ENCODE data around the gene TRMT2A.

Gene TRMT2A

DNA sequence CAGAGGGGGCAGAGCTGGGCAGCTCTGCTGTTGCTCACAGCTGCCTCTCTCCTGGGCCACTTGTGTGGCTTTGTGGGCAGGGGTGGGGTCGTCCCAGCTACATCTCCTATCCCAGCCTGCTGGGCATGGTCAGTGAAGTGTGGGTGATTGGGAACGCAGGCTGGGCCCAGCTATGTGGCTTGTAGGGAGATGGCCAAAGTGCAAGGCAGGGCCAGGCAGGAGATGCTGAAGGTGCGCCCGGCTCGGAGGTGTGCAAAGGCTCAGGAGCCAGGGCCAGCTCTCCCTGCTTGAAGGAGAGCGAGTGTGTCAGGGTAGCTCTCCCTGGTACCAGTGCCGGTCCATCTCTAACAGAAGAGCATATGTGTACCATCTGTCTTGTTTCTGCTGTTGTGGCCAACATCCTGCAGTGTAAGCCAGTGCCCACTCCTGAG, 9.5 kb downstream of the TRMT2A start:
- no peaks in the 10 kb centered on the region for H3K27me3 ChIP-seq (ENCODE audit: control insufficient read depth in 3 of 3, insufficient read depth in 3 of 3, low read depth in 1 of 3, low read length in 3 of 3)
- no peak overlapping the region for H2BK15ac ChIP-seq (ENCODE audit: low read length)
- H2AFZ ChIP-seq (ENCODE audit: low read length) = no peak overlapping the region
- H3K23ac ChIP-seq (ENCODE audit: low read depth, low read length, poor library complexity) = peak overlapping the region; percentile 85
- H3K4me3 ChIP-seq (ENCODE audit: low read length in 2 of 2) = no peak overlapping the region
- no peak overlapping the region for H4K8ac ChIP-seq (ENCODE audit: low read depth, low read length)
- no peak overlapping the region for H3K14ac ChIP-seq (ENCODE audit: low read length)
- no peak overlapping the region for H2BK5ac ChIP-seq (ENCODE audit: low read length)
- H2BK12ac ChIP-seq (ENCODE audit: low read length) = no peak overlapping the region
- H2BK120ac ChIP-seq (ENCODE audit: low read depth, low read length) = no peak overlapping the region
- no peak overlapping the region for H3K4me2 ChIP-seq (ENCODE audit: insufficient read depth, low read length, poor library complexity, severe bottlenecking)
- H3K4ac ChIP-seq (ENCODE audit: low read length) = no peak overlapping the region
- no peak overlapping the region for H3K18ac ChIP-seq (ENCODE audit: low read length)
- no peak overlapping the region for H3K27ac ChIP-seq (replicated peaks; ENCODE audit: low read length)
- no peak overlapping the region for H3K9ac ChIP-seq (ENCODE audit: low read depth, low read length, poor library complexity)
- peaks cover 0 to 2% of the 10 kb centered on the region in 2 donors for H3K9me3 ChIP-seq (replicated peaks in 1 of 2; ENCODE audit: control insufficient read depth in 2 of 2, insufficient read depth in 1 of 2, low read depth in 1 of 2, low read length in 2 of 2)
- peaks cover 20% of the 10 kb centered on the region for H3K79me1 ChIP-seq (ENCODE audit: low read depth, low read length)
- no peak overlapping the region for H2AK5ac ChIP-seq (ENCODE audit: low read depth, low read length)
- H3K4me1 ChIP-seq (ENCODE audit: control insufficient read depth in 2 of 2, insufficient read depth in 1 of 2, low read depth in 1 of 2, low read length in 2 of 2) = no peaks in the 10 kb centered on the region
- peaks cover 84 to 98% of the 10 kb centered on the region in 2 donors for H3K36me3 ChIP-seq (replicated peaks in 1 of 2; ENCODE audit: control insufficient read depth in 2 of 2, insufficient read depth in 2 of 2, low read length in 2 of 2)
- H4K91ac ChIP-seq (ENCODE audit: low read depth, low read length, poor library complexity) = no peak overlapping the region
- no peak for DNase-seq (ENCODE audit: low spot score)
- WGBS, 2 donors (ENCODE audit: extremely low coverage in 2 of 2, insufficient read length in 2 of 2, insufficient replicate concordance in 1 of 2) = no CpG with 5 or more reads among the region's 7 CpGs

DNA sequence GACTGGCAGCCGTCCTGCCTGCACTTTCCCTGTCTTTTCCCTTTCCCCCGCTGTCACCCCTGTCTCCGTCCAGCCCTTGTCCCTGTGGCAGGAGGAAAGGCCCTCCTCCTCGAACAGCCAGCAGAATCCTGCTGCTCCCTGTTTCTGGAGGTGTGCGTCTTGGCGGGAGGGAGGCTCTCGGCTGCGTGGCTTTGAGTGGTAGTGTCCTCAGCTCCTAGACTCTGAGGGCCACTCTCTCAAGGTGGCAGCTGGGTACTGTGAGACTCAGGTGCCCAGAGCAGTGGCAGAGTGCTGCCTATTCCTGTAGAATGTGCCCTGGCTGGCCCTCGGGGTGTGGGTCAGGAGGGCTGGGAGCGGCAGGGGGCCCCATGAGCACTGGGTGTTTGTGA, 10.2 kb downstream of the TRMT2A start:
- H3K36me3 ChIP-seq (replicated peaks in 1 of 2; ENCODE audit: control insufficient read depth in 2 of 2, insufficient read depth in 2 of 2, low read length in 2 of 2) = peaks cover 84 to 98% of the 10 kb centered on the region in 2 donors
- H3K27me3 ChIP-seq (ENCODE audit: control insufficient read depth in 3 of 3, insufficient read depth in 3 of 3, low read depth in 1 of 3, low read length in 3 of 3) = no peaks in the 10 kb centered on the region
- H2AK5ac ChIP-seq (ENCODE audit: low read depth, low read length) = no peak overlapping the region
- H3K18ac ChIP-seq (ENCODE audit: low read length) = no peak overlapping the region
- DNase-seq (ENCODE audit: low spot score) = no peak
- no peak overlapping the region for H2AFZ ChIP-seq (ENCODE audit: low read length)
- WGBS, 2 donors (ENCODE audit: extremely low coverage in 2 of 2, insufficient read length in 2 of 2, insufficient replicate concordance in 1 of 2) = no CpG with 5 or more reads among the region's 10 CpGs
- H4K91ac ChIP-seq (ENCODE audit: low read depth, low read length, poor library complexity) = no peak overlapping the region
- H2BK5ac ChIP-seq (ENCODE audit: low read length) = no peak overlapping the region
- no peak overlapping the region for H3K4me2 ChIP-seq (ENCODE audit: insufficient read depth, low read length, poor library complexity, severe bottlenecking)
- H3K27ac ChIP-seq (replicated peaks; ENCODE audit: low read length) = no peak overlapping the region
- no peaks in the 10 kb centered on the region for H3K4me1 ChIP-seq (ENCODE audit: control insufficient read depth in 2 of 2, insufficient read depth in 1 of 2, low read depth in 1 of 2, low read length in 2 of 2)
- peaks cover 20% of the 10 kb centered on the region for H3K79me1 ChIP-seq (ENCODE audit: low read depth, low read length)
- peak overlapping the region; percentile 75 for H4K8ac ChIP-seq (ENCODE audit: low read depth, low read length)
- H3K9me3 ChIP-seq (replicated peaks in 1 of 2; ENCODE audit: control insufficient read depth in 2 of 2, insufficient read depth in 1 of 2, low read depth in 1 of 2, low read length in 2 of 2) = peaks cover 0 to 2% of the 10 kb centered on the region in 2 donors
- no peak overlapping the region for H3K4ac ChIP-seq (ENCODE audit: low read length)
- H2BK120ac ChIP-seq (ENCODE audit: low read depth, low read length) = no peak overlapping the region
- no peak overlapping the region for H3K14ac ChIP-seq (ENCODE audit: low read length)
- H3K23ac ChIP-seq (ENCODE audit: low read depth, low read length, poor library complexity) = no peak overlapping the region
- peak overlapping the region; percentile 57 for H3K9ac ChIP-seq (ENCODE audit: low read depth, low read length, poor library complexity)
- no peak overlapping the region for H2BK12ac ChIP-seq (ENCODE audit: low read length)
- no peak overlapping the region for H2BK15ac ChIP-seq (ENCODE audit: low read length)
- H3K4me3 ChIP-seq (ENCODE audit: low read length in 2 of 2) = no peak overlapping the region

DNA sequence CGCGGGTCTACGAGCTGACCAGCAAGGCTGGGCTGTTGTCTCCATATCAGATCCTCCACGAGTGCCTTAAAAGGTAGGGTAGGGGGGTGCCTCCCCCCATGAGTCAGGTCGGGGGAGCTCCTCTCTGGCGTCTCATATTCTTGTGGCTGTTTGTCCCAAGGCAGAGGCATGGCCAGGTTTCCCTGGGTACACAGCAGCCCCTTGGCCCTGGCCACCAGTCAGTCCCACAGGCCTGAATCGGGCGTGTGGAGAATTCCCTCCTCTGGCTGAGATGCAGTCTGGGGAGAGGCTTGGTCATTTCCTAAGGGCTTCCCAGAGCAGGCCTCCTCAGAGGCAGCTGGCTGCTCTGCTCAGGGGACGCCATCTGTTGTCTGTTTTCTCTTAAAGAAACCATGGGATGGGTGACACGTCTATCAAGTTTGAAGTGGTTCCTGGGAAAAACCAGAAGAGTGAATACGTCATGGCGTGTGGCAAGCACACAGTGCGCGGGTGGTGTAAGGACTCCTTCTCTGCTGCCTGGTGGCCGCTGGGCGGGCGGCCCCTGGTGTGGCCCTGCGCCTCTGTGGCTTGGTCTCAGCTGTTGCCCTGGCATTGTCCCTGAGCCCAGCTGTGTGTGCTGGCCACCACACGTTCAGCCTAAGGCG, 10.7 kb downstream of the TRMT2A start:
- H3K27me3 ChIP-seq (ENCODE audit: control insufficient read depth in 3 of 3, insufficient read depth in 3 of 3, low read depth in 1 of 3, low read length in 3 of 3) = no peaks in the 10 kb centered on the region
- H3K23ac ChIP-seq (ENCODE audit: low read depth, low read length, poor library complexity) = no peak overlapping the region
- peaks cover 20% of the 10 kb centered on the region for H3K79me1 ChIP-seq (ENCODE audit: low read depth, low read length)
- no CpG with 5 or more reads among the region's 20 CpGs for WGBS, 2 donors (ENCODE audit: extremely low coverage in 2 of 2, insufficient read length in 2 of 2, insufficient replicate concordance in 1 of 2)
- H2BK120ac ChIP-seq (ENCODE audit: low read depth, low read length) = no peak overlapping the region
- H4K91ac ChIP-seq (ENCODE audit: low read depth, low read length, poor library complexity) = no peak overlapping the region
- peak overlapping the region; percentile 75 for H4K8ac ChIP-seq (ENCODE audit: low read depth, low read length)
- H2BK15ac ChIP-seq (ENCODE audit: low read length) = no peak overlapping the region
- H3K4me1 ChIP-seq (ENCODE audit: control insufficient read depth in 2 of 2, insufficient read depth in 1 of 2, low read depth in 1 of 2, low read length in 2 of 2) = no peaks in the 10 kb centered on the region
- H2BK12ac ChIP-seq (ENCODE audit: low read length) = no peak overlapping the region
- no peak for DNase-seq (ENCODE audit: low spot score)
- H3K4ac ChIP-seq (ENCODE audit: low read length) = no peak overlapping the region
- H3K4me2 ChIP-seq (ENCODE audit: insufficient read depth, low read length, poor library complexity, severe bottlenecking) = no peak overlapping the region
- no peak overlapping the region for H2BK5ac ChIP-seq (ENCODE audit: low read length)
- H3K36me3 ChIP-seq (replicated peaks in 1 of 2; ENCODE audit: control insufficient read depth in 2 of 2, insufficient read depth in 2 of 2, low read length in 2 of 2) = peaks cover 82 to 98% of the 10 kb centered on the region in 2 donors
- H3K9me3 ChIP-seq (replicated peaks in 1 of 2; ENCODE audit: control insufficient read depth in 2 of 2, insufficient read depth in 1 of 2, low read depth in 1 of 2, low read length in 2 of 2) = peaks cover 0 to 2% of the 10 kb centered on the region in 2 donors
- H3K4me3 ChIP-seq (ENCODE audit: low read length in 2 of 2) = peak overlapping the region in 1 of 2 donors; percentile 18
- H3K18ac ChIP-seq (ENCODE audit: low read length) = no peak overlapping the region
- peak overlapping the region; percentile 57 for H3K9ac ChIP-seq (ENCODE audit: low read depth, low read length, poor library complexity)
- no peak overlapping the region for H2AK5ac ChIP-seq (ENCODE audit: low read depth, low read length)
- H3K27ac ChIP-seq (replicated peaks; ENCODE audit: low read length) = no peak overlapping the region
- H2AFZ ChIP-seq (ENCODE audit: low read length) = no peak overlapping the region
- no peak overlapping the region for H3K14ac ChIP-seq (ENCODE audit: low read length)

DNA sequence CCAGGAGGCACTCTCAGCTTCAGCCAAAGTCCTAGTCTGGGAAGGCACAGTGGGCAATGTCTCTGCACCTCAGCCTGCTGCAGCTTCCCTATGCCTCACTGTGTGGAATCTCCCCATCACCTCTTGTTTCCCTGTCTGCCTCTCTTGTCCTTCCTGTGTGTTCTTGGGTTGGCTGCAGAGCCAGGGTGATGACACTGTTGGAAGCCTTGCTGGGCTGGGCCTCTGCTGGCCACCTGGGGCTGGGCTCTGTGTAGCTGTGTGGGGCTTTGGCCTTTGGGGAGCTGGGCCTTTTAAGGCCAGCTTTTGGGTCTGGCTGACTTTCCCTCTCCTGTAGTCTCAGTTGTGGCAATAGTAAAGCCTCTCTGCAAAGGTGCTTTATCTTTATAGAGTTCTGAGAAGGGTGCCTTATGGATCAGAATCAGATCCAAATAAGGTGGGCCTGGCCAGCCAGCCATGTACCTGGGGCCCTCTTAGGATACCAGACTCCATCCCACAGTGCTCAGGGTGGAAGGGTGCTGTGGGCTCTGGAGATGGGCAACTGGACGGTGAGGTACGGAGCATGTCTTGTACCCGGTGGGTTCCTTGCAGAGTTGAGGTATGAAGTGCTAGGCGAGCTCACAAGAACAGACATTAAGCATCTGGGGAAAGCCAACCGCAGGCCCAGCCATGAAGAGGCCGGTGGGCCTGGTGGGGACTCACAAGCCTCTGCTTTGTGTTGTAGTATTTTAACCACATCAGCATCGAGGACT, 11.4 kb downstream of the TRMT2A start:
- H4K91ac ChIP-seq (ENCODE audit: low read depth, low read length, poor library complexity) = no peak overlapping the region
- H3K4ac ChIP-seq (ENCODE audit: low read length) = no peak overlapping the region
- H3K9me3 ChIP-seq (replicated peaks in 1 of 2; ENCODE audit: control insufficient read depth in 2 of 2, insufficient read depth in 1 of 2, low read depth in 1 of 2, low read length in 2 of 2) = peaks cover 0 to 2% of the 10 kb centered on the region in 2 donors
- H2AFZ ChIP-seq (ENCODE audit: low read length) = no peak overlapping the region
- no peak overlapping the region for H3K27ac ChIP-seq (replicated peaks; ENCODE audit: low read length)
- no peak overlapping the region for H2BK5ac ChIP-seq (ENCODE audit: low read length)
- no peak overlapping the region for H4K8ac ChIP-seq (ENCODE audit: low read depth, low read length)
- H3K4me1 ChIP-seq (ENCODE audit: control insufficient read depth in 2 of 2, insufficient read depth in 1 of 2, low read depth in 1 of 2, low read length in 2 of 2) = no peaks in the 10 kb centered on the region
- no peak overlapping the region for H3K18ac ChIP-seq (ENCODE audit: low read length)
- no peak for DNase-seq (ENCODE audit: low spot score)
- no peak overlapping the region for H2AK5ac ChIP-seq (ENCODE audit: low read depth, low read length)
- no peak overlapping the region for H3K23ac ChIP-seq (ENCODE audit: low read depth, low read length, poor library complexity)
- no peak overlapping the region for H2BK12ac ChIP-seq (ENCODE audit: low read length)
- H3K4me3 ChIP-seq (ENCODE audit: low read length in 2 of 2) = no peak overlapping the region
- no peak overlapping the region for H3K4me2 ChIP-seq (ENCODE audit: insufficient read depth, low read length, poor library complexity, severe bottlenecking)
- H2BK120ac ChIP-seq (ENCODE audit: low read depth, low read length) = no peak overlapping the region
- peak overlapping the region; percentile 18 for H3K9ac ChIP-seq (ENCODE audit: low read depth, low read length, poor library complexity)
- no peak overlapping the region for H2BK15ac ChIP-seq (ENCODE audit: low read length)
- no peak overlapping the region for H3K14ac ChIP-seq (ENCODE audit: low read length)
- H3K36me3 ChIP-seq (replicated peaks in 1 of 2; ENCODE audit: control insufficient read depth in 2 of 2, insufficient read depth in 2 of 2, low read length in 2 of 2) = peaks cover 78 to 96% of the 10 kb centered on the region in 2 donors
- peaks cover 20% of the 10 kb centered on the region for H3K79me1 ChIP-seq (ENCODE audit: low read depth, low read length)
- no CpG with 5 or more reads among the region's 7 CpGs for WGBS, 2 donors (ENCODE audit: extremely low coverage in 2 of 2, insufficient read length in 2 of 2, insufficient replicate concordance in 1 of 2)
- H3K27me3 ChIP-seq (ENCODE audit: control insufficient read depth in 3 of 3, insufficient read depth in 3 of 3, low read depth in 1 of 3, low read length in 3 of 3) = no peaks in the 10 kb centered on the region
